Parathyroid adenoma (tissue), 2 donors: Measurements from ENCODE around the gene ANGPTL2.

Experiments used
- H2AFZ ChIP-seq: fragments of 300-600 bp; sonication (generic); one replicate; pipeline ENCODE4 v1.7.0; 2017; ENCODE audit warnings: antibody characterized with exemption, mild to moderate bottlenecking
- H3K27ac ChIP-seq: fragments of 300-600 bp; sonication (generic); one replicate; pipeline ENCODE4 v1.7.0; 2017
- H3K27me3 ChIP-seq: fragments of 300-600 bp; sonication (generic); one replicate; pipeline ENCODE4 v1.7.0; 2017; ENCODE audit warnings: low read length; ENCODE audit not compliant: control insufficient read depth, insufficient read depth
- H3K36me3 ChIP-seq: fragments of 300-600 bp; sonication (generic); one replicate; pipeline ENCODE4 v1.7.0; 2017; ENCODE audit warnings: low read length; ENCODE audit not compliant: control insufficient read depth, insufficient read depth
- H3K4me1 ChIP-seq: fragments of 300-600 bp; sonication (generic); one replicate; pipeline ENCODE4 v1.7.0; 2017; ENCODE audit warnings: control low read depth
- H3K4me2 ChIP-seq: fragments of 300-600 bp; sonication (generic); one replicate; pipeline ENCODE4 v1.7.0; 2017; ENCODE audit warnings: low read length
- H3K4me3 ChIP-seq: fragments of 300-600 bp; sonication (generic); one replicate; pipeline ENCODE4 v1.7.0; 2017; ENCODE audit warnings: low read depth, low read length
- H3K79me2 ChIP-seq: fragments of 300-600 bp; sonication (generic); one replicate; pipeline ENCODE4 v1.7.0; 2017; ENCODE audit warnings: control low read depth
- H3K9ac ChIP-seq: fragments of 300-600 bp; sonication (generic); one replicate; pipeline ENCODE4 v1.7.0; 2017; ENCODE audit warnings: mild to moderate bottlenecking
- H3K9me3 ChIP-seq: fragments of 300-600 bp; sonication (generic); one replicate; pipeline ENCODE4 v1.7.0; 2017; ENCODE audit warnings: low read length; ENCODE audit not compliant: control insufficient read depth
- TF ChIP-seq, protein P1 (sequence below): fragments of 300-600 bp; sonication (generic); IDR thresholded peaks from one replicate; pipeline ENCODE4 v1.7.0; 2017; ENCODE audit warnings: antibody characterized with exemption, mild to moderate bottlenecking
- donor health status: primary hyperparathyroidism.

ANGPTL2 gene

DNA sequence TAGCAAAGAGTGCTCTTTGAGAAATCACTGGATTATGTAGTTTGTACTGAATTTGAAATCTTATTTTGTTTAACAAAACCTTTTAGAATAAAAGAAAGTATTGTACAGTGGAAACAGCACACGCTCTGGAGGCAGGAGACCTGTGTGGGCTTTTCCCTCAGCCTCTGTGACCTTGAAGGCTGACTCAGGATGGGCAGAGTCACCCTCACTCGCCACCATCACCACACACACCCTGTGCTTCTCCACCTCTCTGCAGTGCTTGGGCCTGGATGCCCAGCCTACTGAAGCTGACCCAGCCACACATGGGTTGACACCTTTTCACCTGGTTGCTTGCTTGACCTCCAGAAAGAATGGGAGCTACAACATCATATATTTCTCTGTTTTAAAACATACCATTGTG, 19.6 kb downstream of the ANGPTL2 start:
- Histone ChIP-seq H3K27ac (no peak overlapping the region), H3K9ac (no peak overlapping the region), H3K27me3 (no peaks in the 10 kb centered on the region), H3K79me2 (no peaks in the 10 kb centered on the region), H3K4me2 (no peak overlapping the region), H3K36me3 (no peaks in the 10 kb centered on the region), H2AFZ (no peak overlapping the region), H3K9me3 (no peaks in the 10 kb centered on the region), H3K4me1 (no peaks in the 10 kb centered on the region), H3K4me3 (no peak overlapping the region)
- TF ChIP-seq, protein P1, sequence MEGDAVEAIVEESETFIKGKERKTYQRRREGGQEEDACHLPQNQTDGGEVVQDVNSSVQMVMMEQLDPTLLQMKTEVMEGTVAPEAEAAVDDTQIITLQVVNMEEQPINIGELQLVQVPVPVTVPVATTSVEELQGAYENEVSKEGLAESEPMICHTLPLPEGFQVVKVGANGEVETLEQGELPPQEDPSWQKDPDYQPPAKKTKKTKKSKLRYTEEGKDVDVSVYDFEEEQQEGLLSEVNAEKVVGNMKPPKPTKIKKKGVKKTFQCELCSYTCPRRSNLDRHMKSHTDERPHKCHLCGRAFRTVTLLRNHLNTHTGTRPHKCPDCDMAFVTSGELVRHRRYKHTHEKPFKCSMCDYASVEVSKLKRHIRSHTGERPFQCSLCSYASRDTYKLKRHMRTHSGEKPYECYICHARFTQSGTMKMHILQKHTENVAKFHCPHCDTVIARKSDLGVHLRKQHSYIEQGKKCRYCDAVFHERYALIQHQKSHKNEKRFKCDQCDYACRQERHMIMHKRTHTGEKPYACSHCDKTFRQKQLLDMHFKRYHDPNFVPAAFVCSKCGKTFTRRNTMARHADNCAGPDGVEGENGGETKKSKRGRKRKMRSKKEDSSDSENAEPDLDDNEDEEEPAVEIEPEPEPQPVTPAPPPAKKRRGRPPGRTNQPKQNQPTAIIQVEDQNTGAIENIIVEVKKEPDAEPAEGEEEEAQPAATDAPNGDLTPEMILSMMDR, result no peak

DNA sequence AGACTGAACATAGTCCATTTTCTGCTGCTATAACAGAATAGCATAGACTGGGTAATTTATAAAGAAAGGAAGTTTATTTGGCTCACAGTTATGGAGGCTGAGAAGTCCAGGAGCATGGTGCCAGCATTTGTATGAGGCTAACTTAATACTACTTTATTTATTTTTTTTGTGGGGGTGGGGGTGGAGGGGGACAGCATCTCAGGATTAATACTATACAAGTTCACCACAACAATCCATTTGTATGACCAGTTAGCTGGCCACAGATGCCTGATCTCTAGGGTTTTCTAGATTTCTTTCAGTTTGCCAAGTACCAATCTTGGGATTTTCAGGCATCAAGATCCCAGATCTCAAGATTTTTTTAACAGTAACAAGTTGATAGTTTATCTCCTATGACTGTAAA, 20.3 kb downstream of the ANGPTL2 start:
- TF ChIP-seq, protein P1, result no peak
- no peaks in the 10 kb centered on the region for H3K27me3 ChIP-seq
- H3K4me3 ChIP-seq, result no peak overlapping the region
- H2AFZ ChIP-seq, result no peak overlapping the region
- H3K36me3 ChIP-seq, result no peaks in the 10 kb centered on the region
- H3K4me1 ChIP-seq, result no peaks in the 10 kb centered on the region
- no peak overlapping the region for H3K27ac ChIP-seq
- no peak overlapping the region for H3K4me2 ChIP-seq
- H3K9ac ChIP-seq, result no peak overlapping the region
- H3K9me3 ChIP-seq, result no peaks in the 10 kb centered on the region
- no peaks in the 10 kb centered on the region for H3K79me2 ChIP-seq

DNA sequence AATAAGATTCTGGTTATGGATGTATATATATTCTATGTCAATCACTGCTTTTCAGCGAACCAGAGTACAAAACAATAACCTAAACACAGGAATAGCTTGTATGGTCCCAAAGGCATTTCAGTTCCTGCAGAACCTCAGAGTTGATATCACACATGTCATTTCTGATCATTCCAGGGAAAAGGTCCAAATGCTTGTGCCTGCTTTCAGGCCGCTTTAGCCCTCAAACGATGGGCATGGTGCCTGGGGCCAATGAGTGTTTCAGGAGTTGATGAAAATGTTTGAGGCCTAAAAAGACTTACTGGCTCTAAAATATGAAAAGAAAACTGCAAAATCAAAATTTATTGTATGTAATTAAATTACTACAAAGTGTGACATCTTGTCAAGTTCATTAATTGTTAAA, 22.8 kb downstream of the ANGPTL2 start:
- Histone ChIP-seq H3K27me3 (no peaks in the 10 kb centered on the region), H3K79me2 (no peaks in the 10 kb centered on the region), H3K27ac (no peak overlapping the region), H2AFZ (no peak overlapping the region), H3K4me2 (no peak overlapping the region), H3K4me1 (no peaks in the 10 kb centered on the region), H3K4me3 (no peak overlapping the region), H3K9me3 (no peaks in the 10 kb centered on the region), H3K9ac (no peak overlapping the region), H3K36me3 (no peaks in the 10 kb centered on the region)
- TF ChIP-seq, protein P1, result no peak

DNA sequence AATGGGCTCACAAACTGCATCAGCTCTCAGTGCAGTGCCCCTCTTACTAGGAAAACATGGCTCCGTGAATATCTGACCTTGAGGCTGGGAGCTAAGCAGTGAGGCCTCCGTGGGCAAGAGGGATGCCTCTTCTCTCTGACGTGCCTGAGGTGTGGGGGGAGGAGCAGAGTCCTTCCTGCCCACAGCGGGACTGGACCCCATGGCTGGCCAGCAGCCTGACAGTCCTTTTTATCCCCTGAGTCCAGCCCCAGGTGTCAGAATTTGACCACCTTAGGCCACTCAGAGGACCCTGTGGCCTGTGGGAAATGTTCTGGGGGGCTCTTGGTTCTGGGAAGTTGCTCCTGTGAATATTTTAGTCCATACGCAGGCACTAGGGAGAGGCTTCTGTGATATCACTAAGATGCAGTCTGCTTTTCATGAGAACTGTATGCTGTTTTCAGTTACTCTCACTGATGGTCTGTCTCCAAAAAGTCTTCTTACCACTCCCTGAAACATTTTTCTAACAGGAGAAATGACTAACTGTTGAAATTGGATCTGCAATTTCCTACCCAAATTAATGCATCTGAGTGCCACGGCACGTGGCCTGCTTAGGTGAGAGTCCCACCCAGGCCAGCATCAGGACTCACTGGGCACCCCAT, 23.4 kb downstream of the ANGPTL2 start:
- Histone ChIP-seq H3K4me1 (no peaks in the 10 kb centered on the region), H3K79me2 (no peaks in the 10 kb centered on the region), H2AFZ (no peak overlapping the region), H3K9ac (no peak overlapping the region), H3K27me3 (no peaks in the 10 kb centered on the region), H3K36me3 (no peaks in the 10 kb centered on the region), H3K27ac (no peak overlapping the region), H3K9me3 (no peaks in the 10 kb centered on the region), H3K4me3 (no peak overlapping the region), H3K4me2 (no peak overlapping the region)
- TF ChIP-seq, protein P1, result no peak

DNA sequence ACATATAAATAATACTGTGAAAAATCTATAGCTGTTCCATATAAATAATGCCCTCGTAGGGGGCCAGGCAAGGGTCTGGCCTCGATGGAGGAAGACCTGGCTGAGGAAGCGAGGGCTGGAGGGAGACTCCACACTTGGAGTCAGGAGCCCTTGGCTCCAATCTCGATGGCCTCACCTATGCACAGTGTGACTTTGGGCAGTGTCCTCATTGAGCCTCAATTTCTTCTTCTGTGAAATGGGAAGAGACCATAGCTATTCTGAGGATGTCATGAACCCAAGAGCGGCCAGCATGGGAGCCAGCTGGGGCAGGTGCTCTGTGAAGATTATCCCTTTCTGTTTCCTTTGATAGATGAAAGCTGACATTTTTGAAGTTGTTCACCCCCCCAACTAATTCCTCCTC, 24.8 kb downstream of the ANGPTL2 start:
- no peaks in the 10 kb centered on the region for H3K79me2 ChIP-seq
- H3K4me2 ChIP-seq, result no peak overlapping the region
- H3K4me1 ChIP-seq, result no peaks in the 10 kb centered on the region
- H2AFZ ChIP-seq, result no peak overlapping the region
- no peak overlapping the region for H3K9ac ChIP-seq
- no peaks in the 10 kb centered on the region for H3K9me3 ChIP-seq
- no peaks in the 10 kb centered on the region for H3K36me3 ChIP-seq
- TF ChIP-seq, protein P1, result no peak
- H3K4me3 ChIP-seq, result no peak overlapping the region
- no peak overlapping the region for H3K27ac ChIP-seq
- H3K27me3 ChIP-seq, result no peaks in the 10 kb centered on the region
